SU-DHL-6 (cell line): ENCODE data around the gene DPEP1.

Experiments used
- H2AFZ ChIP-seq: fragments of 200-600 bp; sonication (generic); 2 replicates; pipeline ENCODE4 v1.6.1; 2014; ENCODE audit warnings: low read depth, mild to moderate bottlenecking, moderate library complexity, mixed read lengths, antibody characterized with exemption, low read length; ENCODE audit not compliant: severe bottlenecking
- H3F3A ChIP-seq: fragments of 200-600 bp; shearing (Covaris generic); 2 replicates; pipeline ENCODE4 v1.6.0; 2016; ENCODE audit warnings: antibody characterized with exemption, mild to moderate bottlenecking; ENCODE audit not compliant: insufficient read depth
- H3K27ac ChIP-seq: fragments of 200-600 bp; sonication (generic); 2 replicates; pipeline ENCODE4 v1.5.1; 2016; ENCODE audit warnings: low read depth, mild to moderate bottlenecking, low read length, moderate library complexity, mixed read lengths
- H3K27me3 ChIP-seq: fragments of 200-600 bp; sonication (generic), shearing (Covaris generic); 2 replicates; pipeline ENCODE4 v1.6.0; 2014; ENCODE audit warnings: mild to moderate bottlenecking, low read length
- H3K36me3 ChIP-seq: fragments of 200-600 bp; sonication (generic); 2 replicates; pipeline ENCODE4 v1.6.1; 2014; ENCODE audit warnings: mild to moderate bottlenecking, low read length, mixed read lengths
- H3K4me2 ChIP-seq: fragments of 300-600, 200-600 bp; shearing (Covaris generic), sonication (generic); 2 replicates; pipeline ENCODE4 v1.6.0; 2014; ENCODE audit warnings: low read length, low read depth, mild to moderate bottlenecking; ENCODE audit not compliant: poor library complexity, severe bottlenecking
- H3K4me3 ChIP-seq: fragments of 200-600 bp; sonication (generic); 2 replicates; pipeline ENCODE4 v1.5.1; 2014; ENCODE audit warnings: antibody characterized with exemption, low read length, mild to moderate bottlenecking, mixed read lengths; ENCODE audit not compliant: insufficient read depth, poor library complexity, severe bottlenecking
- H3K79me2 ChIP-seq: fragments of 200-600 bp; sonication (generic); 2 replicates; pipeline ENCODE4 v1.6.1; 2014; ENCODE audit warnings: mild to moderate bottlenecking, low read length, moderate library complexity; ENCODE audit not compliant: insufficient read depth
- H3K9ac ChIP-seq: fragments of 200-600 bp; sonication (generic); 2 replicates; pipeline ENCODE4 v1.7.0; 2014; ENCODE audit warnings: mild to moderate bottlenecking, low read length
- H3K9me2 ChIP-seq: fragments of 200-600 bp; sonication (generic); replicated peaks from 2 replicates; pipeline ENCODE4 v1.6.1; 2014; ENCODE audit warnings: low read length; ENCODE audit not compliant: insufficient read depth
- H3K9me3 ChIP-seq: fragments of 200-600 bp; sonication (generic); 2 replicates; pipeline ENCODE4 v1.6.1; 2014; ENCODE audit warnings: low read length, mixed read lengths; ENCODE audit not compliant: insufficient read depth
- H4K20me1 ChIP-seq: fragments of 200-600 bp; sonication (generic); 2 replicates; pipeline ENCODE4 v1.6.1; 2014; ENCODE audit warnings: low read depth, mild to moderate bottlenecking, antibody characterized with exemption, low read length, moderate library complexity, mixed read lengths
- CTCF ChIP-seq: fragments of 200-600 bp; sonication (generic); IDR thresholded peaks from one replicate; pipeline ENCODE4 v1.5.1; 2017; ENCODE audit warnings: antibody characterized with exemption, mild to moderate bottlenecking, low read length, moderate library complexity; ENCODE audit not compliant: insufficient read depth, poor library complexity, severe bottlenecking
- EZH2phosphoT487 ChIP-seq: fragments of 200-600 bp; sonication (generic), shearing (Covaris generic); conservative IDR thresholded peaks from 2 replicates; pipeline ENCODE4 v1.6.1; 2018; ENCODE audit warnings: mild to moderate bottlenecking, antibody characterized with exemption, low read length, moderate library complexity, mixed read lengths

The DPEP1 gene

GRCh38 chr16:89655062-89655643 lies 41.7 kb downstream of the DPEP1 start:
- H3K4me2 ChIP-seq, result no peak overlapping the region
- no peaks in the 10 kb centered on the region for H3K9me2 ChIP-seq
- H2AFZ ChIP-seq, result no peak overlapping the region
- no peaks in the 10 kb centered on the region for H3K27me3 ChIP-seq
- no peak overlapping the region for H3K9ac ChIP-seq
- H3K36me3 ChIP-seq, result no peaks in the 10 kb centered on the region
- H4K20me1 ChIP-seq, result no peaks in the 10 kb centered on the region; the same call in 1 of the 2 replicates
- peaks cover 67% of the 10 kb centered on the region for H3K79me2 ChIP-seq
- TF ChIP-seq CTCF, result no peak
- no peak for TF ChIP-seq EZH2phosphoT487
- H3K27ac ChIP-seq, result no peak overlapping the region
- H3K9me3 ChIP-seq, result no peaks in the 10 kb centered on the region
- no peak overlapping the region for H3K4me3 ChIP-seq
- no peaks in the 10 kb centered on the region for H3F3A ChIP-seq

- Histone ChIP-seq H3K4me3 (peak overlapping the region; percentile 98), H3F3A (no peaks in the 10 kb centered on the region), H3K27ac (no peak overlapping the region), H2AFZ (no peak overlapping the region), H3K9me2 (no peaks in the 10 kb centered on the region), H3K36me3 (peaks cover 1% of the 10 kb centered on the region; the same call in 1 of the 2 replicates), H3K9me3 (no peaks in the 10 kb centered on the region), H3K9ac (peak overlapping the region; percentile 96), H4K20me1 (no peaks in the 10 kb centered on the region; the same call in 1 of the 2 replicates), H3K79me2 (peaks cover 67% of the 10 kb centered on the region), H3K4me2 (peak overlapping the region; percentile 90), H3K27me3 (no peaks in the 10 kb centered on the region)
- TF ChIP-seq CTCF, result no peak
- TF ChIP-seq EZH2phosphoT487, result no peak
These were observed 43.1 kb downstream of the DPEP1 start for GRCh38 chr16:89656435-89657121.

- Histone ChIP-seq H3K9ac (peak within 1 kb of the TSS; percentile 96), H3K27me3 (no peaks in the 10 kb centered on the region), H3K9me2 (no peaks in the 10 kb centered on the region), H3K4me3 (peak within 1 kb of the TSS; percentile 98), H4K20me1 (no peaks in the 10 kb centered on the region; the same call in 1 of the 2 replicates), H3F3A (no peaks in the 10 kb centered on the region), H3K4me2 (peak within 1 kb of the TSS; percentile 90), H3K79me2 (peaks cover 61% of the 10 kb centered on the region), H3K9me3 (no peaks in the 10 kb centered on the region), H2AFZ (peak within 1 kb of the TSS; percentile 96), H3K36me3 (peaks cover 3% of the 10 kb centered on the region; the same call in 1 of the 2 replicates), H3K27ac (peak within 1 kb of the TSS; percentile 68)
- TF ChIP-seq EZH2phosphoT487 (no peak), CTCF (no peak)
These were observed 44.2 kb downstream of the DPEP1 start, which contains the start of the genes CHMP1A and SPATA33 for GRCh38 chr16:89657442-89658220. TSS of gene CHMP1A (minus strand) at chr16:89657708. CDS start at chr16:89657588, 120 bp downstream. TSS of gene SPATA33 (plus strand) at chr16:89657836. CDS start at chr16:89657912, 76 bp downstream.
